ENCODE measurements around the gene PTPRE. TPM values are rescaled to one million over a fixed set of nuclear protein-coding genes. Genes with fewer than 3 reads are reported as not detected.

PTPRE gene
- total and polyA plus RNA-seq, 4 donors, result 1.5 to 12.5 (median 3.7) TPM

DNA sequence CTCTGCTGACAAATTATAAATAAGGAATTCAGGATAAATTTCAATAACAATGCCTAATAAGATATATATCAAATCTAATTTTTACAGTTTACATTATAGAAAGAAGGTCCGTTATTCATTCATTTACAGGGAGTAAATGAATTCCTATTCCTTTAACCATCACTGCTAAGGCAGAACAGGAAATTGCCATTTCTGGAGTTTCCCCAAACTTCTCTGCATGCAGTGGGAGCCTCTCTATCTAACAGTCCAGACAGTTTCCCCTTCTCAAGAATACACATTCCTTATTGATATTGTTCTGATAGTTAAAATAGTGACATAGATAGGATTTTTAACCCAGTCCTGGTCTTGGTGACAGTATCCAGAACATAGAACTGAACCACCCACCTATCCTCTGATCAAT lies 195.0 kb downstream of the PTPRE start:
- no peak overlapping the region for H3K27ac ChIP-seq (ENCODE audit: low read depth in 1 of 2, low read length in 2 of 2)
- H3K4me3 ChIP-seq (ENCODE audit: low read depth in 1 of 3, low read length in 3 of 3), result no peak overlapping the region
- TF ChIP-seq, protein P1, sequence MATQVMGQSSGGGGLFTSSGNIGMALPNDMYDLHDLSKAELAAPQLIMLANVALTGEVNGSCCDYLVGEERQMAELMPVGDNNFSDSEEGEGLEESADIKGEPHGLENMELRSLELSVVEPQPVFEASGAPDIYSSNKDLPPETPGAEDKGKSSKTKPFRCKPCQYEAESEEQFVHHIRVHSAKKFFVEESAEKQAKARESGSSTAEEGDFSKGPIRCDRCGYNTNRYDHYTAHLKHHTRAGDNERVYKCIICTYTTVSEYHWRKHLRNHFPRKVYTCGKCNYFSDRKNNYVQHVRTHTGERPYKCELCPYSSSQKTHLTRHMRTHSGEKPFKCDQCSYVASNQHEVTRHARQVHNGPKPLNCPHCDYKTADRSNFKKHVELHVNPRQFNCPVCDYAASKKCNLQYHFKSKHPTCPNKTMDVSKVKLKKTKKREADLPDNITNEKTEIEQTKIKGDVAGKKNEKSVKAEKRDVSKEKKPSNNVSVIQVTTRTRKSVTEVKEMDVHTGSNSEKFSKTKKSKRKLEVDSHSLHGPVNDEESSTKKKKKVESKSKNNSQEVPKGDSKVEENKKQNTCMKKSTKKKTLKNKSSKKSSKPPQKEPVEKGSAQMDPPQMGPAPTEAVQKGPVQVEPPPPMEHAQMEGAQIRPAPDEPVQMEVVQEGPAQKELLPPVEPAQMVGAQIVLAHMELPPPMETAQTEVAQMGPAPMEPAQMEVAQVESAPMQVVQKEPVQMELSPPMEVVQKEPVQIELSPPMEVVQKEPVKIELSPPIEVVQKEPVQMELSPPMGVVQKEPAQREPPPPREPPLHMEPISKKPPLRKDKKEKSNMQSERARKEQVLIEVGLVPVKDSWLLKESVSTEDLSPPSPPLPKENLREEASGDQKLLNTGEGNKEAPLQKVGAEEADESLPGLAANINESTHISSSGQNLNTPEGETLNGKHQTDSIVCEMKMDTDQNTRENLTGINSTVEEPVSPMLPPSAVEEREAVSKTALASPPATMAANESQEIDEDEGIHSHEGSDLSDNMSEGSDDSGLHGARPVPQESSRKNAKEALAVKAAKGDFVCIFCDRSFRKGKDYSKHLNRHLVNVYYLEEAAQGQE (IDR thresholded peaks at IDR 0.05), result no peak
- TF ChIP-seq, protein P2, sequence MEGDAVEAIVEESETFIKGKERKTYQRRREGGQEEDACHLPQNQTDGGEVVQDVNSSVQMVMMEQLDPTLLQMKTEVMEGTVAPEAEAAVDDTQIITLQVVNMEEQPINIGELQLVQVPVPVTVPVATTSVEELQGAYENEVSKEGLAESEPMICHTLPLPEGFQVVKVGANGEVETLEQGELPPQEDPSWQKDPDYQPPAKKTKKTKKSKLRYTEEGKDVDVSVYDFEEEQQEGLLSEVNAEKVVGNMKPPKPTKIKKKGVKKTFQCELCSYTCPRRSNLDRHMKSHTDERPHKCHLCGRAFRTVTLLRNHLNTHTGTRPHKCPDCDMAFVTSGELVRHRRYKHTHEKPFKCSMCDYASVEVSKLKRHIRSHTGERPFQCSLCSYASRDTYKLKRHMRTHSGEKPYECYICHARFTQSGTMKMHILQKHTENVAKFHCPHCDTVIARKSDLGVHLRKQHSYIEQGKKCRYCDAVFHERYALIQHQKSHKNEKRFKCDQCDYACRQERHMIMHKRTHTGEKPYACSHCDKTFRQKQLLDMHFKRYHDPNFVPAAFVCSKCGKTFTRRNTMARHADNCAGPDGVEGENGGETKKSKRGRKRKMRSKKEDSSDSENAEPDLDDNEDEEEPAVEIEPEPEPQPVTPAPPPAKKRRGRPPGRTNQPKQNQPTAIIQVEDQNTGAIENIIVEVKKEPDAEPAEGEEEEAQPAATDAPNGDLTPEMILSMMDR (IDR thresholded peaks at IDR 0.05; ENCODE audit: low read depth, low read length, missing input control), result no peak
- TF ChIP-seq GABPA (IDR thresholded peaks at IDR 0.05 in 1 of 2, conservative IDR thresholded peaks at IDR 0.05 in 1 of 2), result no peak
- no peak for TF ChIP-seq YY1 (IDR thresholded peaks at IDR 0.05)
- TF ChIP-seq HNF4A (conservative IDR thresholded peaks at IDR 0.05), result no peak
- TF ChIP-seq, protein P3, sequence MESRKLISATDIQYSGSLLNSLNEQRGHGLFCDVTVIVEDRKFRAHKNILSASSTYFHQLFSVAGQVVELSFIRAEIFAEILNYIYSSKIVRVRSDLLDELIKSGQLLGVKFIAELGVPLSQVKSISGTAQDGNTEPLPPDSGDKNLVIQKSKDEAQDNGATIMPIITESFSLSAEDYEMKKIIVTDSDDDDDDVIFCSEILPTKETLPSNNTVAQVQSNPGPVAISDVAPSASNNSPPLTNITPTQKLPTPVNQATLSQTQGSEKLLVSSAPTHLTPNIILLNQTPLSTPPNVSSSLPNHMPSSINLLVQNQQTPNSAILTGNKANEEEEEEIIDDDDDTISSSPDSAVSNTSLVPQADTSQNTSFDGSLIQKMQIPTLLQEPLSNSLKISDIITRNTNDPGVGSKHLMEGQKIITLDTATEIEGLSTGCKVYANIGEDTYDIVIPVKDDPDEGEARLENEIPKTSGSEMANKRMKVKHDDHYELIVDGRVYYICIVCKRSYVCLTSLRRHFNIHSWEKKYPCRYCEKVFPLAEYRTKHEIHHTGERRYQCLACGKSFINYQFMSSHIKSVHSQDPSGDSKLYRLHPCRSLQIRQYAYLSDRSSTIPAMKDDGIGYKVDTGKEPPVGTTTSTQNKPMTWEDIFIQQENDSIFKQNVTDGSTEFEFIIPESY (IDR thresholded peaks at IDR 0.05), result no peak
- TF ChIP-seq, protein P4, sequence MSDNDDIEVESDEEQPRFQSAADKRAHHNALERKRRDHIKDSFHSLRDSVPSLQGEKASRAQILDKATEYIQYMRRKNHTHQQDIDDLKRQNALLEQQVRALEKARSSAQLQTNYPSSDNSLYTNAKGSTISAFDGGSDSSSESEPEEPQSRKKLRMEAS (IDR thresholded peaks at IDR 0.05), result no peak
- no peak for TF ChIP-seq RAD21 (IDR thresholded peaks at IDR 0.05)
- TF ChIP-seq JUND (IDR thresholded peaks at IDR 0.05), result no peak
- TF ChIP-seq EGR1 (IDR thresholded peaks at IDR 0.05; ENCODE audit: low read depth in 2 of 2), result no peak
- no peak for TF ChIP-seq FOXA2 (IDR thresholded peaks at IDR 0.05)
- no peak for TF ChIP-seq NR2F2 (IDR thresholded peaks at IDR 0.05)
- DNase-seq (ENCODE audit: low spot score), result no peak
- H3K9ac ChIP-seq (ENCODE audit: low read depth in 1 of 2, low read length in 2 of 2), result no peak overlapping the region
- H3K4me1 ChIP-seq (ENCODE audit: control insufficient read depth in 4 of 4, insufficient read depth in 4 of 4, low read length in 3 of 4), result peaks cover 0 to 2% (median 0%) of the 10 kb centered on the region in 4 donors
- H3K27me3 ChIP-seq (ENCODE audit: control insufficient read depth in 4 of 4, insufficient read depth in 4 of 4, low read length in 3 of 4), result no peaks in the 10 kb centered on the region
- WGBS, result 83% methylated on average over 1 of the region's 1 CpG
- no peaks in the 10 kb centered on the region for H3K36me3 ChIP-seq (ENCODE audit: control insufficient read depth in 4 of 4, insufficient read depth in 3 of 4, low read depth in 1 of 4, low read length in 3 of 4)
- H3K9me3 ChIP-seq (ENCODE audit: control insufficient read depth in 4 of 4, low read length in 3 of 4), result no peaks in the 10 kb centered on the region

DNA sequence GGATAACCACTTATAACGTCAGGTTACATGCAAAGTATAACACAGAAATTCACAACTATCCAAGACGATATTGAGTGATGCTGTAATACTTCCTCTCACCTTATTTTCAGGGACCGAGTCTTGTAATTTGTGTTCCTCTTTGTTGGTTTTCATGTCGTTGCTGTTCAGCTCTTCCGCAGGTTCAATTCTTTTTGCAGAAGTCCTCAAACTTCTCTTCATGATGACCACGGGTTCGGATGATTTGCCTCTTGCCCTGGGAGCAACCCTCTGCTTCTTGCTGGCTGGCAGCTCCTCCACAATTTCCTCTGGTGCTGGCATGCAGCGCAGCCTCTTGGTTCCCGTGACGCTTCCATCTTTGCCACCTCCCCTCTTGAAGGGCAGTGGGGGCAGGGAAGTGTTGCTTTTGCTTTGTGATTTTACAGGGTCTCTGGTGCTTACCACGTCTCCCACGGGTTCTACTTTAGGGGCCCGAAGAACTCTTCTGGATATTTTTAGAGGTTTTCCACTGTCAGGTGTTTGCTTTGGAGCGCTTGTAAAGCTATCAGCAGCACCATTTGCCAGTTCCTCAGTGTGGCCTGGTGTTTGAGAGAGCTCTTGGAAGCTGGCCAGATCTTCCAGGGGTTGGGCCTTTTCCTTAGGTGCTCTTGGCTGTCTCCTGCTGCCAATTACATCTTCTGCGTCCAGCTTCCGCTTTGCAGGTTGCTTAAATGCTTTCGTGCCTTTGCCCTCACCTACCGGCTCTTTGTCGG lies 195.8 kb downstream of the PTPRE start:
- DNase-seq (ENCODE audit: low spot score), result no peak
- Histone ChIP-seq H3K9me3 (ENCODE audit: control insufficient read depth in 4 of 4, low read length in 3 of 4) (no peaks in the 10 kb centered on the region), H3K27me3 (ENCODE audit: control insufficient read depth in 4 of 4, insufficient read depth in 4 of 4, low read length in 3 of 4) (no peaks in the 10 kb centered on the region), H3K4me3 (ENCODE audit: low read depth in 1 of 3, low read length in 3 of 3) (no peak overlapping the region), H3K36me3 (ENCODE audit: control insufficient read depth in 4 of 4, insufficient read depth in 3 of 4, low read depth in 1 of 4, low read length in 3 of 4) (no peaks in the 10 kb centered on the region), H3K27ac (ENCODE audit: low read depth in 1 of 2, low read length in 2 of 2) (no peak overlapping the region), H3K9ac (ENCODE audit: low read depth in 1 of 2, low read length in 2 of 2) (no peak overlapping the region), H3K4me1 (ENCODE audit: control insufficient read depth in 4 of 4, insufficient read depth in 4 of 4, low read length in 3 of 4) (peaks cover 0 to 2% (median 0%) of the 10 kb centered on the region in 4 donors)
- TF ChIP-seq, protein P4 (IDR thresholded peaks at IDR 0.05), result no peak
- TF ChIP-seq TAF1 (conservative IDR thresholded peaks at IDR 0.05) (no peak), YY1 (IDR thresholded peaks at IDR 0.05) (no peak), RXRA (IDR thresholded peaks at IDR 0.05) (no peak), RAD21 (IDR thresholded peaks at IDR 0.05) (no peak)
- TF ChIP-seq, protein P3 (IDR thresholded peaks at IDR 0.05), result no peak
- 87% methylated on average over 19 of the region's 19 CpGs for WGBS

Measured in liver (tissue), 9 donors.